Breast epithelium (tissue), 3 donors: ENCODE data around the gene EPB41.

Source experiments
- POLR2A ChIP-seq: fragments of 450-650 bp; IDR thresholded peaks from one replicate; pipeline ENCODE4 v1.6.1; 2016; ENCODE audit warnings: antibody characterized with exemption, mild to moderate bottlenecking, moderate library complexity
- POLR2AphosphoS5 ChIP-seq, 3 donors: sonication (generic); formaldehyde crosslinking; IDR thresholded peaks; one replicate each; pipeline ENCODE4 v1.6.1; 2017; ENCODE audit warnings: antibody characterized with exemption in 3 of 3
- TF ChIP-seq, protein P1 (sequence below), 3 donors: fragments of 450-650 bp; IDR thresholded peaks; one replicate each; pipeline ENCODE4 v1.5.1; 2016 to 2017; ENCODE audit warnings: antibody characterized with exemption in 3 of 3, mild to moderate bottlenecking in 3 of 3, moderate library complexity in 3 of 3

DNA sequence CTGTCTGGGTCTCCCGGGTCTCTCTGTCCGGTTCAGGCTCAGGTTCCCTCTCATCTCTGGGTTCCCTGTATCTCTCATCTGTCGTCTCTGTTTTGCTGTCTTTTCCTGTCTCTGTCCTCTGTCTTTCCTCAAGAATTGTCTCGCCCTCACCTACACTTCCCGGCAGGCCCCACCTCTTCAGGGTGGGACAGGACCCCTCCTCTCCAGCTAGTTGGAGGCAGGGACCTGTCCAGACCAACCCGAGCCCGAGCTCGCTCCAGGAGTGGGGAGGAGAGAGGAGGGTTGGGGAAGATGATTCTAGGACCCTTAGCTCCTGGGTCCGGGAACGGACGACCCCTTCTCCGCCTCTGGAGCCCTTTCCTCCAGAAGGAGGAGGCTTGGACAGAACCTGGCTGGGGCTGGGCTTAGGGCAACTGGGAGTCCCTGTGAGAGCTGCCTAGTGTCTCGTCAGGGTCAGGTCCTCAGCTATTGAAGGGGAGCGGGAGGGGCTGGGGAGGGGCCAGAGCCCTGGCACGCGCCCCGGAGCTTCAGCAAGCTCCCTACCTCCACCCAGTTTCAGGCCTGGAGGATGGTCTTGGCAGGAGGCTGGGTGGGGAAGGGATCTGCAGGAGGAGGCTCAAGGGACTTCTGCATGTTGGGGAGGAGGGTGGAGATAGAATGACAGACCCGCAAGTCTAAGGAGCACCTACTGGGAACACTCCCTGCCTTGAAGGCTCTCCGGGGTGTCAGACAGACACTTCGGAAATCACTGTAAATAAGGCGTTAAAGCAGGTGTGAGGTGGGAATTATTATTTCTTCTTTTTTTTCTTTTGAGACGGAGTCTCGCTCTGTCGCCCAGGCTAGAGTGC, 26.3 kb upstream of the EPB41 start:
- TF ChIP-seq, protein P1, sequence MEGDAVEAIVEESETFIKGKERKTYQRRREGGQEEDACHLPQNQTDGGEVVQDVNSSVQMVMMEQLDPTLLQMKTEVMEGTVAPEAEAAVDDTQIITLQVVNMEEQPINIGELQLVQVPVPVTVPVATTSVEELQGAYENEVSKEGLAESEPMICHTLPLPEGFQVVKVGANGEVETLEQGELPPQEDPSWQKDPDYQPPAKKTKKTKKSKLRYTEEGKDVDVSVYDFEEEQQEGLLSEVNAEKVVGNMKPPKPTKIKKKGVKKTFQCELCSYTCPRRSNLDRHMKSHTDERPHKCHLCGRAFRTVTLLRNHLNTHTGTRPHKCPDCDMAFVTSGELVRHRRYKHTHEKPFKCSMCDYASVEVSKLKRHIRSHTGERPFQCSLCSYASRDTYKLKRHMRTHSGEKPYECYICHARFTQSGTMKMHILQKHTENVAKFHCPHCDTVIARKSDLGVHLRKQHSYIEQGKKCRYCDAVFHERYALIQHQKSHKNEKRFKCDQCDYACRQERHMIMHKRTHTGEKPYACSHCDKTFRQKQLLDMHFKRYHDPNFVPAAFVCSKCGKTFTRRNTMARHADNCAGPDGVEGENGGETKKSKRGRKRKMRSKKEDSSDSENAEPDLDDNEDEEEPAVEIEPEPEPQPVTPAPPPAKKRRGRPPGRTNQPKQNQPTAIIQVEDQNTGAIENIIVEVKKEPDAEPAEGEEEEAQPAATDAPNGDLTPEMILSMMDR (IDR thresholded peaks at IDR 0.05), result no peak
- TF ChIP-seq POLR2A, result no peak
- peak in 1 of 3 donors; percentile 25 for TF ChIP-seq POLR2AphosphoS5 (IDR thresholded peaks at IDR 0.05)
